GM12878 (cell line): Measurements from ENCODE around the gene ARL4C. TPM values are rescaled to one million over a fixed set of nuclear protein-coding genes. Genes with fewer than 3 reads are reported as not detected.

Experiments
- ATAC-seq: fragments of 200-7000 bp; cut with Tn5 transposase; 3 replicates; pipeline ENCODE4 v1.9.1; 2020; ENCODE audit warnings: mild to moderate bottlenecking, moderate library complexity
- BruUV-seq: library from RNA; stranded (reverse); fragments of 400-500 nt; replicated peaks from 2 replicates; lab custom pipeline; 2021; lab: Mats Ljungman, UMichigan
- CTCF ChIA-PET: fragments of 300-600 bp; sonication (Branson Sonifier 250); formaldehyde crosslinking; extraction: SDS; loops from one replicate; lab custom pipeline; 2021; ENCODE audit warnings: inconsistent platforms; lab: Yijun Ruan, JAX
- POLR2A ChIA-PET: fragments of 350-600 bp; formaldehyde crosslinking; extraction: SDS; loops from one replicate; lab custom pipeline; 2021; ENCODE audit warnings: inconsistent platforms; lab: Charles Lee
- RAD21 ChIA-PET: fragments of 300-600 bp; sonication (Branson Sonifier 250); formaldehyde crosslinking; loops from one replicate; lab custom pipeline; 2023; ENCODE audit warnings: antibody characterized with exemption; ENCODE audit not compliant: unreplicated experiment; lab: Charles Lee
- SMC1A ChIA-PET: fragments of 300-600 bp; sonication (Branson Sonifier 250); formaldehyde crosslinking; loops from one replicate; lab custom pipeline; 2023; ENCODE audit not compliant: unreplicated experiment, uncharacterized antibody; lab: Charles Lee
- DNase-seq: peaks from one replicate; pipeline ENCODE4 v3.0.0-alpha.2; 2011; ENCODE audit warnings: low read depth, low spot score
- FAIRE-seq: peaks from 3 replicates; lab custom pipeline; 2011; peaks lifted over from hg19 to GRCh38; lab: Jason Lieb, UNC
- H2AFZ ChIP-seq: 2 replicates; pipeline ENCODE4 v1.6.0; 2011; ENCODE audit warnings: low read depth, low read length, control low read depth; ENCODE audit not compliant: control insufficient read depth
- H3K27ac ChIP-seq: 2 replicates; pipeline ENCODE4 v1.5.1; 2011; ENCODE audit warnings: control low read depth; ENCODE audit not compliant: control insufficient read depth, insufficient read depth
- H3K27me3 ChIP-seq, 2 experiments: replicated peaks in 1 of 2; 2 replicates each; pipeline versions ENCODE4 v1.6.0 to v1.6.1; 2011; ENCODE audit warnings: low read length in 1 of 2; ENCODE audit not compliant: control insufficient read depth in 2 of 2, insufficient read depth in 2 of 2
- H3K36me3 ChIP-seq, 2 experiments: 2 replicates each; pipeline ENCODE4 v1.5.1; 2011; ENCODE audit warnings: low read length in 1 of 2; ENCODE audit not compliant: control insufficient read depth in 2 of 2, insufficient read depth in 2 of 2
- H3K4me1 ChIP-seq: 2 replicates; pipeline ENCODE4 v1.6.1; 2011; ENCODE audit warnings: mild to moderate bottlenecking, low read length, moderate library complexity, mixed read lengths; ENCODE audit not compliant: control insufficient read depth, insufficient read depth
- H3K4me2 ChIP-seq: 2 replicates; pipeline ENCODE4 v1.6.0; 2011; ENCODE audit warnings: control low read depth; ENCODE audit not compliant: control insufficient read depth, insufficient read depth
- H3K4me3 ChIP-seq: fragments of 200-600 bp; sonication (generic); 2 replicates; pipeline ENCODE4 v1.5.1; 2016
- H3K79me2 ChIP-seq: 2 replicates; pipeline ENCODE4 v1.6.0; 2011; ENCODE audit warnings: low read length; ENCODE audit not compliant: control insufficient read depth, insufficient read depth
- H3K9ac ChIP-seq: 2 replicates; pipeline ENCODE4 v1.8.0; 2011; ENCODE audit warnings: low read length, control low read depth, mixed read lengths; ENCODE audit not compliant: control insufficient read depth, insufficient read depth
- H3K9me3 ChIP-seq: replicated peaks from 3 replicates; pipeline ENCODE4 v1.5.1; 2011; ENCODE audit warnings: mild to moderate bottlenecking, low read length; ENCODE audit not compliant: control insufficient read depth, insufficient read depth
- H4K20me1 ChIP-seq: 2 replicates; pipeline ENCODE4 v1.6.0; 2011; ENCODE audit not compliant: control insufficient read depth, insufficient read depth
- BCLAF1 ChIP-seq: fragments of 450-650 bp; IDR thresholded peaks from 2 replicates; pipeline ENCODE4 v1.6.1; 2017; ENCODE audit warnings: antibody characterized with exemption, mild to moderate bottlenecking, moderate library complexity
- BHLHE40 ChIP-seq, 2 experiments: fragments of 450-650 bp in 1 of 2; IDR thresholded peaks; 2 replicates each; pipeline ENCODE4 v1.6.1; 2011 to 2017; ENCODE audit warnings: low read depth in 2 of 2, borderline replicate concordance in 1 of 2, improper control_type of control experiment in 1 of 2, low read length in 1 of 2, mild to moderate bottlenecking in 1 of 2
- CREM ChIP-seq: IDR thresholded peaks from 2 replicates; pipeline ENCODE4 v1.6.1; 2014; ENCODE audit warnings: antibody characterized with exemption, low read depth
- MEF2B ChIP-seq: fragments of 450-650 bp; IDR thresholded peaks from 2 replicates; pipeline ENCODE4 v1.6.1; 2018; ENCODE audit warnings: mild to moderate bottlenecking, moderate library complexity; ENCODE audit not compliant: partially characterized antibody, poor library complexity, severe bottlenecking
- MYC ChIP-seq: IDR thresholded peaks from 2 replicates; pipeline ENCODE4 v1.6.1; 2011; ENCODE audit warnings: mild to moderate bottlenecking, low read length, moderate library complexity, inconsistent platforms; ENCODE audit not compliant: insufficient read depth, insufficient replicate concordance, insufficient read length, severe bottlenecking
- NFYA ChIP-seq: IDR thresholded peaks from 2 replicates; pipeline ENCODE4 v1.6.1; 2011; ENCODE audit warnings: low read depth, mild to moderate bottlenecking, low read length, improper control_type of control experiment, borderline replicate concordance
- SMC3 ChIP-seq: IDR thresholded peaks from 2 replicates; pipeline ENCODE4 v1.6.1; 2011; ENCODE audit warnings: low read length, improper control_type of control experiment, borderline replicate concordance
- TARDBP ChIP-seq: IDR thresholded peaks from 2 replicates; pipeline ENCODE4 v1.6.1; 2016; ENCODE audit warnings: borderline replicate concordance
- TCF7 ChIP-seq: IDR thresholded peaks from 2 replicates; pipeline ENCODE4 v1.6.1; 2014; ENCODE audit warnings: antibody characterized with exemption, borderline replicate concordance
- ZBED1 ChIP-seq: IDR thresholded peaks from 2 replicates; pipeline ENCODE4 v1.6.1; 2016; ENCODE audit warnings: borderline replicate concordance
- ZNF24 ChIP-seq: fragments of 450-650 bp; IDR thresholded peaks from 2 replicates; pipeline ENCODE4 v1.6.1; 2017; ENCODE audit warnings: antibody characterized with exemption, mild to moderate bottlenecking
- WGBS: methylation state at CpG from one replicate; pipeline ENCODE4 v1.1.6; 2016; ENCODE audit warnings: low lambda C conversion rate; ENCODE audit not compliant: insufficient replicate concordance, insufficient coverage; ENCODE audit errors: missing lambda C conversion rate; 5-methylcytosine and 5-hydroxymethylcytosine counted together
- in situ Hi-C: fragments of 300-500 bp; cut with MboI; formaldehyde crosslinking; loops from 9 replicates; pipeline ENCODE4 v1.14.3; 2018; ENCODE audit warnings: mixed read lengths
- intact Hi-C: fragments of 100-400 bp; cut with micrococcal nuclease; formaldehyde crosslinking; loops from one replicate; pipeline ENCODE4 v1.14.2; 2022; ENCODE audit not compliant: unreplicated experiment
- polyA plus RNA-seq, 11 experiments: library from polyadenylated mRNA; depleted of rRNA in 4 of 11; unstranded in 6 of 11; stranded (reverse) in 5 of 11; fragments of >200 nt; fragmentation: Nextera tagmentation in 4 of 11; fragmentation: Illumina TruSeq in 1 of 11; extraction: Ambion mirVana in 4 of 11; extraction: Trizol in 1 of 11; gene quantifications; 1 replicate in 1 of 11; 2 replicates in 10 of 11; pipeline versions ENCODE4 v1.2.1 to v1.2.3, GENCODE V29; 2011 to 2016; ENCODE audit warnings: inconsistent platforms in 2 of 11, missing spikeins in 2 of 11, low read depth in 1 of 11
- total RNA-seq, 4 experiments: library from RNA; depleted of rRNA in 3 of 4; stranded (reverse); fragments of >200 nt in 3 of 4; fragmentation: Illumina TruSeq in 1 of 4; extraction: Trizol in 1 of 4; gene quantifications; 2 replicates each; pipeline versions ENCODE4 v1.2.1 to v1.2.3, GENCODE V29; 2013 to 2021
- TF ChIP-seq, protein P1 (sequence below): fragments of 150-350 bp; IDR thresholded peaks from 2 replicates; pipeline ENCODE4 v1.6.1; 2014; ENCODE audit warnings: mild to moderate bottlenecking, low read depth, low read length
- TF ChIP-seq, protein P2 (sequence below): fragments of 450-650 bp; formaldehyde crosslinking; IDR thresholded peaks from 2 replicates; pipeline ENCODE4 v1.4.0; 2022; ENCODE audit warnings: mild to moderate bottlenecking, moderate library complexity

Gene ARL4C
- total and polyA plus RNA-seq, 10 of the 15 experiments (the other 5 are each of a cell fraction or from before 2014, with no cell fraction given) = 0.03 to 0.72 (median 0.06) TPM; not detected in 4

DNA sequence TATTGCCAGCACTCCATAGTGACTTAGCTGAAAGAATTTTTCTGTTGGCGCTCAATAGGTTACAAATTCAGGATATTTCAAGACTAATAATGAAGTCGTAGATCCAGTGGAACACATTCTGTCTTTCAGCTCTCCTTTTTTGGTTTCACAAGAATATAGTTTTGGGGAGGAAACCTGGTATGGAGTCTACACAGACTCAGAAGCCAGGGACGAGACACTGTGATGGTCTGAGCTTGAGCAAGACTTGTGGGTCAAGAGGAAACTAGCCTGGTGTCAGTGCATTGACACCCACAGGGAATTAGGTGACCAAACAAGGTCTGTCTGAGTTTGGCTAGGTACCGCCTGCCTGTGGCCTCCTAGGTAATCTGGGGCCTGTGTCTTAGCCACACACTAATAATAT, 26.9 kb downstream of the ARL4C start (continued):
- TF ChIP-seq, protein P1, sequence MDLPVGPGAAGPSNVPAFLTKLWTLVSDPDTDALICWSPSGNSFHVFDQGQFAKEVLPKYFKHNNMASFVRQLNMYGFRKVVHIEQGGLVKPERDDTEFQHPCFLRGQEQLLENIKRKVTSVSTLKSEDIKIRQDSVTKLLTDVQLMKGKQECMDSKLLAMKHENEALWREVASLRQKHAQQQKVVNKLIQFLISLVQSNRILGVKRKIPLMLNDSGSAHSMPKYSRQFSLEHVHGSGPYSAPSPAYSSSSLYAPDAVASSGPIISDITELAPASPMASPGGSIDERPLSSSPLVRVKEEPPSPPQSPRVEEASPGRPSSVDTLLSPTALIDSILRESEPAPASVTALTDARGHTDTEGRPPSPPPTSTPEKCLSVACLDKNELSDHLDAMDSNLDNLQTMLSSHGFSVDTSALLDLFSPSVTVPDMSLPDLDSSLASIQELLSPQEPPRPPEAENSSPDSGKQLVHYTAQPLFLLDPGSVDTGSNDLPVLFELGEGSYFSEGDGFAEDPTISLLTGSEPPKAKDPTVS = no peak
- TF ChIP-seq MYC (no peak), TARDBP (no peak), TCF7 (no peak), NFYA (no peak), CREM (no peak), SMC3 (no peak)
- TF ChIP-seq, all 136 proteins: peak for 0

GRCh38 chr2:234469251-234469845, 27.5 kb downstream of the ARL4C start:
- ChIA-PET POLR2A (interaction anchor here (0.8 kb wide), 1 partner anchor 15 kb away, joined by 3 read pairs; no protein-coding TSS in a partner anchor), RAD21 (interaction anchor here (1.3 kb wide), 1 partner anchor 20 kb away, joined by 4 read pairs; no protein-coding TSS in a partner anchor), CTCF (no interaction called here), SMC1A (interaction anchor here (0.6 to 1.0 kb wide), 2 partner anchors 17 to 684 kb away, joined by 3 to 4 read pairs; no protein-coding TSS in a partner anchor)
- Histone ChIP-seq H3K36me3 (no peaks in the 10 kb centered on the region), H3K27me3 (no peaks in the 10 kb centered on the region; a peak in 1 of 4 replicates), H3K9ac (no peak overlapping the region), H3K4me2 (no peak overlapping the region), H2AFZ (no peak overlapping the region), H3K4me1 (no peaks in the 10 kb centered on the region), H3K4me3 (no peak overlapping the region), H4K20me1 (no peaks in the 10 kb centered on the region), H3K27ac (no peak overlapping the region), H3K9me3 (no peaks in the 10 kb centered on the region; the same call in 2 of the 3 replicates), H3K79me2 (no peaks in the 10 kb centered on the region)
- 30% methylated on average over 7 of the region's 7 CpGs for WGBS
- FAIRE-seq = no peak
- in situ Hi-C loops (no loop called here), intact Hi-C loops (no loop called here)
- no TSS peak for BruUV-seq
- no peak for DNase-seq
- no peak for ATAC-seq
- TF ChIP-seq, protein P2, sequence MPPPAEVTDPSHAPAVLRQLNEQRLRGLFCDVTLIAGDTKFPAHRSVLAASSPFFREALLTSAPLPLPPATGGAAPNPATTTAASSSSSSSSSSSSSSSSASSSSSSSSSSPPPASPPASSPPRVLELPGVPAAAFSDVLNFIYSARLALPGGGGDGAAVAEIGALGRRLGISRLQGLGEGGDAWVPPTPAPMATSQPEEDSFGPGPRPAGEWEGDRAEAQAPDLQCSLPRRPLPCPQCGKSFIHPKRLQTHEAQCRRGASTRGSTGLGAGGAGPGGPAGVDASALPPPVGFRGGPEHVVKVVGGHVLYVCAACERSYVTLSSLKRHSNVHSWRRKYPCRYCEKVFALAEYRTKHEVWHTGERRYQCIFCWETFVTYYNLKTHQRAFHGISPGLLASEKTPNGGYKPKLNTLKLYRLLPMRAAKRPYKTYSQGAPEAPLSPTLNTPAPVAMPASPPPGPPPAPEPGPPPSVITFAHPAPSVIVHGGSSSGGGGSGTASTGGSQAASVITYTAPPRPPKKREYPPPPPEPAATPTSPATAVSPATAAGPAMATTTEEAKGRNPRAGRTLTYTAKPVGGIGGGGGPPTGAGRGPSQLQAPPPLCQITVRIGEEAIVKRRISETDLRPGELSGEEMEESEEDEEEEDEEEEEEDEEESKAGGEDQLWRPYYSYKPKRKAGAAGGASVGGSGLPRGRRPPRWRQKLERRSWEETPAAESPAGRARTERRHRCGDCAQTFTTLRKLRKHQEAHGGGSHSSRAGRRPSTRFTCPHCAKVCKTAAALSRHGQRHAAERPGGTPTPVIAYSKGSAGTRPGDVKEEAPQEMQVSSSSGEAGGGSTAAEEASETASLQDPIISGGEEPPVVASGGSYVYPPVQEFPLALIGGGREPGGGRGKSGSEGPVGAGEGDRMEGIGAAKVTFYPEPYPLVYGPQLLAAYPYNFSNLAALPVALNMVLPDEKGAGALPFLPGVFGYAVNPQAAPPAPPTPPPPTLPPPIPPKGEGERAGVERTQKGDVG = no peak
- TF ChIP-seq BCLAF1 (no peak), MEF2B (no peak), ZBED1 (no peak), BHLHE40 (IDR thresholded peaks at IDR 0.05; ENCODE audit: borderline replicate concordance in 1 of 2, low read depth in 2 of 2, low read length in 1 of 2) (no peak), ZNF24 (no peak)
